RPMI8226 (cell line): ENCODE data around the gene RNASE12.
"Not testable (repeated sequence)": the region's sequence is repeated elsewhere in the genome, so short reads cannot be mapped to it uniquely, and the experiment has no call there.

ENCODE experiments used
- DNase-seq: peaks from one replicate; pipeline ENCODE4 v3.0.0-alpha.2; 2015

Gene RNASE12

DNA sequence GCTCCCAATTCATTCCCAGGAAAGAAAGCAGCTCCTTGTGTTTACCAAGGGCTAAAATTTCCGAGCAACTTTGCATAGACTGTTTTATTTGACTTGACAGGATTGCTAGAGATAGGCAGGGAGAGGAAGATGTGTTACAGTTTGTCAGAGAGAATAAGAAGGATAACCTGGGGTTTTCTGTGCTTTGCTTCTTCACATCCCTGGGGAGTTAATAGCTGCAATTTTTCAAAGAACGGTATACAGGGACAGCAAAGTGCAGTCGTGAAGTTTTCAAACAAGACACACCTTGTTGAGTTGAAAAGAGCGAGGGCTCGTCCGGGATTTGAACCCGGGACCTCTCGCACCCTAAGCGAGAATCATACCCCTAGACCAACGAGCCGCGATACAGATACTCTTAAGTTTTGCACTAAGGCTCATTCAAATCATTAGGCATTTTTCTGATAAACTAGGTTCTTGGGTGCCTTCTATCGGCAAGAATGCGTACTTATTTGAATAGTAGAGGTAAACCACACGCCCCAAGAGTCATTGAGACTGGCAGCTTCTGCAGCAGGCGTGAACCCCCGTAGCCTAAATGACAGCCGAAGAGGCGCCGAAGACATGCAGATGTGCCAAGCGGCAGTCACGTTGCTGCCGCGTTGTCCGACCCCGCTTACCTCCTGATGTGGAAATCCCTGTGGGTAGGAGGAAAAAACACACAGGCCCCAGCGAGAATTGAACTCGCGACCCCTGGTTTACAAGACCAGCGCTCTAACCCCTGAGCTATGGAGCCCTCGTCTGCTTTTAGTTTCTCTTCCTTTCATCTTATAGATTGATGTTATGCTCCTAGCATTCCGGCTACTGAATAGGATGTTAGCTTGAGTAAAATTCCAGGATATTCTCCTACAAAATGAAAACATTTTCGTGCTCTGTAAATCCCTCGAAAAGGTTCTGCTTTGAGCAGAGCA lies 22.2 kb upstream of the RNASE12 start:
- peak; percentile 93 for DNase-seq

- DNase-seq = peak; percentile 32
These were observed 21.2 kb upstream of the RNASE12 start for GRCh38 chr14:20612403-20612802.

- DNase-seq = no peak
These were observed 20.1 kb upstream of the RNASE12 start for GRCh38 chr14:20611277-20611676.

DNA sequence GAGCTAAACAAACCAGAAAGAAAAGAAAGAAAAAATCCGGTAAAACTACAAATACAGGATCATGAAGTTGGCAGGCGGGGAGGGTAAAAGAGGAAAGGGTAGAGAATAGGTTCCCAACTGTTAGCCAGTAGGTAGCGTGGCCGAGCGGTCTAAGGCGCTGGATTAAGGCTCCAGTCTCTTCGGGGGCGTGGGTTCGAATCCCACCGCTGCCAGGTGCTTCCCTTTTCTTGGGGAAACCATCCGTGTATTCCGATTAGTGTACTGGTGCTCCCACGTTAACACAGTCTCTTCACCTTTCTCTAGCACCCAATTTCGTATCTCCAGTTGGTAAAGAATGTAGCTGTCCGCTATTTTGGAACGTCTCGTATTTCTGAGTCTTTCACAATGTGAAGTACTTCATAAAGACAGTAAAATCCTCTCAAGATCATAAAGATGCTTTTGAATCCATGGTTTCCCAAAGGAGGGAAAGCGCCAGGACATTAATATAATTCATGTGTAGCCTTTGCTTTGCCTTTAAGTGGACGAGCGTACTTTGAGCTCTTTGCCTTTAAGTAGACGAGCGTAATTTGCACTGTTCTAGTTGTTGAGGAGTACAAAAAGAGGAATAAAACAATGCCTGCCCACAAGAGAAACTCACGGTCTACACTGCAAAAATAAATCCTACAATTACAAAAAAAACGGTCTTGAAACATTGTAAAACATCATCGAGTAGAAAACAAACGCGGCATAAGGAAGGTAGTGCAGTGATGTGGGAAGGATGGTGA lies 19.0 kb upstream of the RNASE12 start:
- peak; percentile 82 for DNase-seq

DNA sequence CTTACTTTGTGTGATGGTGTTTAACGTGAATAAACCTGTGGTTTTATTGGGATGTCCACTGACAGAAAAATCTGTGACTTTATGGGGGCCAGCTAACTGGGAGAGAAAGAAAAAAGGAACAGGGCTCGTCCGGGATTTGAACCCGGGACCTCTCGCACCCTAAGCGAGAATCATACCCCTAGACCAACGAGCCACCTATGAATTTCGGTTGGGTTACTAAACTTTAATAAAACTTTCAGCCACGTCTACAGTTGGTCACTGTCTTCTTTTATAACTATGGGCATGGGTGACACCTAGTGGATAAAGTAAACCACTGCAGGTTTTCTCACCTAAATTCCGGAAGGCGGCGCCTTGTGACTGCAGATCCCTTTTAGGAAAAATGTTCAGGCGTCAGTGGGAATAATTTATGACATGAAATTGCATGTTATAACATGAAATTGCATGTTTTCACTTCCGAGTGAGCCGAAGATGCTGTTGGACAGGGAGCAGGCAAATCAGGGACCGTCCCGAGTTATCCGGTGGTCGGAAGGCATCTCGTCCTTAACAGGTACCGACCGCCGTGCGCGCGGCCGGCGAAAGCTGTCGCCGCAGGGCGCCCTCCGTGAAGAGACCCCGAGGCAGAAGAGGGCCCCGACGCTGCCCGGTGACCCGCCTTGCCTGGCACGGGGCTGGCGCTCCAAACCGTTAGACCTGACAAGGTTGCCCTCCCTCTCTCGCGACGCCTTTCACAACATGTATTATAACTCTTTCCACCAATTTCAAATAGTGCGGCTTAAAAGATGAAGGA lies 18.2 kb upstream of the RNASE12 start:
- peak; percentile 81 for DNase-seq

GRCh38 chr14:20608383-20609110 lies 17.4 kb upstream of the RNASE12 start:
- no peak for DNase-seq

DNA sequence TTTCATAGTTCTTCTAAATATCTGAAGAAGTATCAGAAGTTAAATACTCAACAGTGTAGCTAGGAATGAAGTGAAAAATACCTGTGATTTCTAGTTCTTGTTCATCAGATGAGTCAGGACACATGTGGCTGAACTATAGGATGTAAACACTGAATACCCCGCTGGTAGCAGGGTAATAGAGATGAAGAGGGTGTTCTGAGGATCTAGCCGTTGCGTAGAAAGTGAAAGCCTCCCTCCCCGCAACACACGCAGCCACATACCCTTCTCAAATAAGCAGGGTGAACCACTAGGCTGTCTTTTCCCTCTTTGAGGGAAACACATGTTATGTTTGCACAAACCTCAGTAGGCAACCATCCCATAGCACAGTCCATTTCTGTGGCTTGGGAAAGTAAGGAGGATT lies 16.4 kb upstream of the RNASE12 start:
- DNase-seq = no peak

GRCh38 chr14:20606902-20607242 lies 15.7 kb upstream of the RNASE12 start:
- DNase-seq = no peak

DNA sequence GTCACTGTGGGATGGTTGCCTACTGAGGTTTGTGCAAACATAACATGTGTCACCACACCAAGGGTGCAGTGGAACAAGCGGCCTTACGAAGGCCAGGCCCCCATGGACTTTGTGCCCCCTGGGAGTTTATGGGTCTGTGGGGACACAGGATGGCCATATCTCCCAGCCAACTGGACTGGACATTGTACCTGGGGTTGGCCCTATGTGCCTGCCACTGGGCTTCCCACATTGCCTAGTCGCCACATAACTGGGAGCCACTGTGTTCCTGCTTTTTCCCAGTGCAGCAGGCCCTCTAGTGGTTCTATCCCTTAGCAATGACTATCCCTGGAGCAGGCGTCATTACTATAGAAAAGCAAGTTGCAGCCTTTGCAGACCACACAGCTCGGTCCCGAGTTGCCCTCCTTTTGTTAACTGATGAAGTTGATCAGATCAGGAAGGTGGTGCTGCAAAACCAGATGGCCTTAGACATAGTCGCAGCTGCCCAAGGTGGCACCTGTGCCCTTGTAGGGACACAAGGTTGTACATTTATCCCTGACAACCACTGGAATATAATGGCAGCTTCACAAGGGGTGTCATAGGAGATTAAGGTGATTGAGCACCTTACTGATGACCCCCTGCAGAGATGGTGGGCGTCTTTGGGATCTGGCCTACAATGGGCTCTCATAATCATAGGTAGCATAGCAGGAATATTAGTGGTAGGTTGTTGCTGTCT lies 15.2 kb upstream of the RNASE12 start:
- DNase-seq = no peak

DNA sequence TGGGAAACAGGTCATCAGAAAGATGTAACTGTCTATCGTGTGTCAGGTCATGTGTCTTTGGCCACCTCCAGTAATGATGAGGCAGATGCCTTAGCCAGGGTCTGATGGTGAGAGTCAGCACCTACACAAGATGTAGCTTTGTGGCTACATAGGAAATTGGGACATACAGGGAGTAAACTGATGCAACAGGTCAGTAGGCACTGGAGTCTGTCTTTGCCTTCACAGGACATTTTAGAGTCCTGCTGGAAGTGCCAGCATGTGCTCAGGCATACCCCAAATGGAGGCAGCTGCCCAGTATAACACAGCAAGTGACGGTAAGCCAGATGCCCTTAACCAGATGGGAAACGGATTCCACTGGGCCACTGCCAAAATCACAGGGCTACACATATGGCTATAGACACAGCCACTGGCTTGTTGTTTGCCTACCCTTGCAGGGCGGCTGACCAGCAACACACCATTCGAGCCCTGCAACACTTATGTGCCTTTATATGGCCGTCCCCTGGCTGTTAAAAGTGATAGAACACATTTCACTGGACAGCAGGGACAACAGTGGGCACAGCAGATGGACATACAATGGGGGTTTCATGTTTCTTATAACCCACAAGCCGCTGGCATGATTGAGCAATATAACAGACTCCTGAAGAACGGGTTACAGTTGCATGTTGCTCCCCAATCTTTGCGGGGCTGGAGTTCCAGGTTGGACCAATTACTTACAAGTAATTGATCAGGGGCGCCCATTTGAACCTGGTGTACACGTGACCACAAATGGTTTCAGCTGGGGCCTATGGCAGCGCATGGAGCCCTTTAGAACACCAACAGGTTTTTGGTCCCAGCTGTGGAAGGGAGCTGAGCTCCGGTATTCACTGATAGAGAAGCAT lies 12.9 kb upstream of the RNASE12 start:
- DNase-seq = no peak

GRCh38 chr14:20602583-20602982 lies 11.4 kb upstream of the RNASE12 start:
- no peak for DNase-seq

DNA sequence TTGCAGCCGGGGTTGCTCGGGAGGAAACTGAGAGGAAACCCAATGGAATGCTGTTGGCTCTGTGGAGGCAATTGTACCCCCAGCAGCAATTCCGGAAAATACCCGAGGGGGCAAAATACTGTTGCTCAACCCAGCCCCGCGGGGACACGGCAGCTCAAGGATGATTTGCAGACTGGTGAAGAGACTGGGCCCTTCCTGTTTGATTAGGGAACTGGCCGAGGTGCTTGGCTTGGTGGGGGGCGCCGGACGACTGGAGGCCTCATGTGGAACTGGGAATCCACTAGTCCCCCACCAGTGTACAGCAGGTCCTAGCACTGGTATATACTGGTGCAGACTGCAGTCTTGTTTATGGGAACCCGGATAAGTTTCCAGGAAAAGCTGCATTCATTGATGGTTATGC lies 10.3 kb upstream of the RNASE12 start:
- no peak for DNase-seq

- no peak for DNase-seq
These were observed 5.9 kb upstream of the RNASE12 start for GRCh38 chr14:20597108-20597507.

- DNase-seq = not testable (repeated sequence)
These were observed 4.5 kb upstream of the RNASE12 start for GRCh38 chr14:20595726-20596125.

GRCh38 chr14:20592574-20592973 lies 1.4 kb upstream of the RNASE12 start:
- DNase-seq = no peak

- DNase-seq = no peak
These were observed 3.6 kb downstream of the RNASE12 start, which contains the start of gene RNASE11 for GRCh38 chr14:20587489-20588154. Gene RNASE11 (minus strand): TSS chr14:20588001.

DNA sequence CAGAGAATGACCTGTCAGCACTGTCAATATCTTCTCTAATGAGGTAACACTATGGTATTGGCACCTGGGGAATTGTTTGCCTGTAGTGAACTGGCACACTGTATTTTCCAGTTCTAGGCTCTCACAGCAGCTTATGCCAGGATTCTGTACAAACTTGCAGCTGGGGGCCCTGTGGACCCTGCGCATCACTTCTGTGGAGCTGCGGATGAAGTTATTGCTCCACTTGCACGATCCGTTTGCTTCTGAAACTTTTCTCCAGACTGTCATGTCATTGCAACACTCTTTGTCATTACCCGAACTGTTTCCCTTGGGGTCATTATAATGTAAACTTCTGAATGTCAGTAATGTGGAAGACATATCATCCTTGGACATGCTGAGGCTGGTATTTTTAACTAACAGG lies 7.3 kb downstream of the RNASE12 start:
- DNase-seq = no peak

- no peak for DNase-seq
These were observed 8.0 kb downstream of the RNASE12 start for GRCh38 chr14:20583142-20583541.

DNA sequence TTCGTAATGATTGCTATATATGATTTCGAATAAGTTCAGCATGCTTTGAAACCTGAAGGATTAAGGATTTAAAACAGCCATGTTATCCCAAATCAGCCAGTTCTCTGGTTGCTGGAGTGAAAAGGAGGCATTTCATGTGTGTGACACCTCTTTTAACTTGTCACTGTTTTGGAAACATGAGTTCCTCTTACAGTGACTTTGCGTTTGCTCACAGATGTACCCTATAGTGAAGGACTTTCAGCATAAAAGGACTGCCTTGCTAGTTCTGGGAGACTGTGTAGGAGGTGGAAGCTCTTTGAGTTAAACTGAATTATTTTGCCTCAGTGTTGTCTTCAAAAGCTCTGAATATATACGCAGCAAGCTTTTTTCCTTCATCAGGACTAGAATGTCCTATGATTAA lies 10.9 kb downstream of the RNASE12 start:
- no peak for DNase-seq
